ENCODE data around the gene PPP1R11. TPM values are rescaled to one million over a fixed set of nuclear protein-coding genes. Genes with fewer than 3 reads are reported as not detected.
A peak's percentile ranks its signal among the peaks of the same experiment; 100 is the strongest.

Gene PPP1R11
- total and polyA plus RNA-seq, 9 of the 15 experiments (the other 6 are each of a cell fraction or from before 2014, with no cell fraction given), result 17.8 to 94.8 (median 44.6) TPM

GRCh38 chr6:30047220-30047619 is 19.8 kb upstream of the PPP1R11 start (continued):
- TF ChIP-seq ZBTB49 (CRISPR knock-in tag; IDR thresholded peaks at IDR 0.05; ENCODE audit: borderline replicate concordance) (no peak), MYC (IDR thresholded peaks at IDR 0.05; ENCODE audit: low read depth, low read length) (peak; percentile 18; the same call in 1 of the 2 replicates), MYC (CRISPR knock-in tag; IDR thresholded peaks at IDR 0.05; ENCODE audit: borderline replicate concordance, low read depth) (no peak), PTBP1 (IDR thresholded peaks at IDR 0.05; ENCODE audit: low read depth, low read length) (no peak), ATF7 (IDR thresholded peaks at IDR 0.05) (no peak), FOXM1 (IDR thresholded peaks at IDR 0.05; ENCODE audit: low read depth) (peak; percentile 37; the same call in 1 of the 2 replicates), FOXM1 (CRISPR knock-in tag; IDR thresholded peaks at IDR 0.05; ENCODE audit: low read depth) (no peak), SMARCA4 (IDR thresholded peaks at IDR 0.05) (peak; percentile 25; the same call in 1 of the 2 replicates), MCM7 (IDR thresholded peaks at IDR 0.05) (no peak), TRIM24 (IDR thresholded peaks at IDR 0.05) (peak in 1 of 2 experiments; percentile 61; a peak in 1 of 4 replicates), EWSR1 (IDR thresholded peaks at IDR 0.05; ENCODE audit: borderline replicate concordance, low read depth, partially characterized antibody) (no peak), NR3C1 (CRISPR knock-in tag; IDR thresholded peaks at IDR 0.05) (no peak), IRF2 (CRISPR knock-in tag; IDR thresholded peaks at IDR 0.05) (no peak), ZNF717 (CRISPR knock-in tag; IDR thresholded peaks at IDR 0.05) (no peak), ZNF197 (CRISPR knock-in tag; IDR thresholded peaks at IDR 0.05; ENCODE audit: low read depth) (no peak), RCOR1 (IDR thresholded peaks at IDR 0.05; ENCODE audit: borderline replicate concordance in 1 of 2, low read depth in 2 of 2, low read length in 2 of 2) (peak in 1 of 2 experiments; percentile 49; a peak in 1 of 4 replicates), HSF4 (CRISPR knock-in tag; IDR thresholded peaks at IDR 0.05; ENCODE audit: borderline replicate concordance) (no peak), VEZF1 (CRISPR knock-in tag; IDR thresholded peaks at IDR 0.05) (peak; percentile 55; the same call in 1 of the 2 replicates), ZNF143 (CRISPR knock-in tag; IDR thresholded peaks at IDR 0.05) (no peak), CSDE1 (IDR thresholded peaks at IDR 0.05) (no peak), KLF1 (tag; IDR thresholded peaks at IDR 0.05) (no peak), CEBPG (CRISPR knock-in tag; IDR thresholded peaks at IDR 0.05) (no peak), CEBPG (tag; conservative IDR thresholded peaks at IDR 0.05 in 1 of 2, IDR thresholded peaks at IDR 0.05 in 1 of 2) (no peak), HNRNPK (IDR thresholded peaks at IDR 0.05; ENCODE audit: low read depth, low read length, poor library complexity, severe bottlenecking) (no peak), PKNOX1 (IDR thresholded peaks at IDR 0.05) (no peak), RNF2 (IDR thresholded peaks at IDR 0.05) (peak; percentile 64; the same call in 1 of the 2 replicates)
